NT2/D1 (cell line): ENCODE data around the gene KIAA0319L.

Experiments
- SUZ12 ChIP-seq: IDR thresholded peaks from 2 replicates; pipeline ENCODE4 v1.6.1; 2011; ENCODE audit not compliant: insufficient read length, insufficient read depth; ENCODE audit errors: extremely low read depth
- YY1 ChIP-seq: IDR thresholded peaks from 2 replicates; pipeline ENCODE4 v1.6.1; 2011; ENCODE audit not compliant: insufficient read length, insufficient read depth

- TF ChIP-seq YY1 (no peak), SUZ12 (no peak)
Observed at GRCh38 chr1:35561972-35562680, 4.9 kb upstream of the KIAA0319L start.
